Calu3 (cell line): ENCODE results near the gene GPALPP1. TPM values are rescaled to one million over a fixed set of nuclear protein-coding genes. Genes with fewer than 3 reads are reported as not detected.

Source experiments
- BruUV-seq: library from RNA; stranded (reverse); fragments of 400-500 nt; replicated peaks from 2 replicates; lab custom pipeline; 2021; lab: Mats Ljungman, UMichigan
- CTCF ChIA-PET: fragments of 300-600 bp; sonication (Branson Sonifier 250); formaldehyde crosslinking; loops from one replicate; lab custom pipeline; 2022; ENCODE audit warnings: antibody characterized with exemption; lab: Charles Lee
- DNase-seq: peaks from one replicate; pipeline ENCODE4 v3.0.0; 2022
- H3K27ac Mint-ChIP-seq: one replicate; pipeline ENCODE4 v1.8.0; 2022; ENCODE audit warnings: mixed read lengths; ENCODE audit not compliant: unreplicated experiment
- H3K27me3 Mint-ChIP-seq: one replicate; pipeline ENCODE4 v1.8.0; 2022; ENCODE audit warnings: mixed read lengths; ENCODE audit not compliant: unreplicated experiment
- H3K36me3 Mint-ChIP-seq: one replicate; pipeline ENCODE4 v1.8.0; 2022; ENCODE audit warnings: mild to moderate bottlenecking, moderate library complexity, mixed read lengths; ENCODE audit not compliant: insufficient read depth, unreplicated experiment
- H3K4me1 Mint-ChIP-seq: one replicate; pipeline ENCODE4 v1.8.0; 2022; ENCODE audit warnings: mild to moderate bottlenecking, low read depth, mixed read lengths; ENCODE audit not compliant: unreplicated experiment
- H3K4me3 Mint-ChIP-seq: one replicate; pipeline ENCODE4 v1.8.0; 2022; ENCODE audit warnings: mild to moderate bottlenecking, low read depth, moderate library complexity, mixed read lengths; ENCODE audit not compliant: unreplicated experiment
- H3K9me3 Mint-ChIP-seq: one replicate; pipeline ENCODE4 v1.8.0; 2022; ENCODE audit warnings: low read depth, mixed read lengths; ENCODE audit not compliant: unreplicated experiment
- CTCF ChIP-seq: fragments of 200-600 bp; IDR thresholded peaks from one replicate; pipeline ENCODE4 v1.8.0; 2022; ENCODE audit warnings: antibody characterized with exemption; ENCODE audit not compliant: unreplicated experiment
- intact Hi-C: fragments of 100-400 bp; cut with micrococcal nuclease; formaldehyde crosslinking; loops from one replicate; pipeline ENCODE4 v1.10.0; 2022; ENCODE audit not compliant: unreplicated experiment
- total RNA-seq: library from RNA; stranded (reverse); gene quantifications from 2 replicates; pipeline ENCODE4 v1.2.3, GENCODE V29; 2022

Gene GPALPP1
- total RNA-seq, 1 experiment from 2014 or later, result 21.7 TPM

GRCh38 chr13:45021250-45021649, 31.9 kb downstream of the GPALPP1 start:
- CTCF ChIA-PET, result no interaction called here
- H3K4me1 Mint-ChIP-seq, result no peaks in the 10 kb centered on the region

GRCh38 chr13:45024847-45025246, 35.5 kb downstream of the GPALPP1 start:
- no peak for TF ChIP-seq CTCF
- no peak for DNase-seq
- H3K9me3 Mint-ChIP-seq, result no peaks in the 10 kb centered on the region
- no peaks in the 10 kb centered on the region for H3K27me3 Mint-ChIP-seq
- no peaks in the 10 kb centered on the region for H3K4me1 Mint-ChIP-seq
- no peak overlapping the region for H3K27ac Mint-ChIP-seq
- intact Hi-C loops, result no loop called here
- CTCF ChIA-PET, result no interaction called here
- no peaks in the 10 kb centered on the region for H3K36me3 Mint-ChIP-seq
- BruUV-seq, result no TSS peak
- no peak overlapping the region for H3K4me3 Mint-ChIP-seq

More at GRCh38 chr13:45021250-45021649, 31.9 kb downstream of the GPALPP1 start:
- no peak overlapping the region for H3K4me3 Mint-ChIP-seq
- DNase-seq, result no peak
- no peaks in the 10 kb centered on the region for H3K27me3 Mint-ChIP-seq
- no peaks in the 10 kb centered on the region for H3K36me3 Mint-ChIP-seq
- no peak for TF ChIP-seq CTCF
- intact Hi-C loops, result no loop called here
- no peaks in the 10 kb centered on the region for H3K9me3 Mint-ChIP-seq
- H3K27ac Mint-ChIP-seq, result no peak overlapping the region
- BruUV-seq, result no TSS peak

GRCh38 chr13:45034342-45034741, 45.0 kb downstream of the GPALPP1 start:
- H3K27ac Mint-ChIP-seq, result no peak overlapping the region
- intact Hi-C loops, result no loop called here
- no peaks in the 10 kb centered on the region for H3K9me3 Mint-ChIP-seq
- BruUV-seq, result no TSS peak
- no peak overlapping the region for H3K4me3 Mint-ChIP-seq
- CTCF ChIA-PET, result no interaction called here
- DNase-seq, result no peak
- TF ChIP-seq CTCF, result no peak
- H3K4me1 Mint-ChIP-seq, result no peaks in the 10 kb centered on the region
- no peaks in the 10 kb centered on the region for H3K36me3 Mint-ChIP-seq
- H3K27me3 Mint-ChIP-seq, result no peaks in the 10 kb centered on the region

GRCh38 chr13:45036206-45036605, 46.9 kb downstream of the GPALPP1 start:
- intact Hi-C loops, result no loop called here
- TF ChIP-seq CTCF, result no peak
- no TSS peak for BruUV-seq
- H3K4me1 Mint-ChIP-seq, result no peaks in the 10 kb centered on the region
- H3K27me3 Mint-ChIP-seq, result no peaks in the 10 kb centered on the region
- no peak for DNase-seq
- no peaks in the 10 kb centered on the region for H3K9me3 Mint-ChIP-seq
- CTCF ChIA-PET, result no interaction called here
- no peaks in the 10 kb centered on the region for H3K36me3 Mint-ChIP-seq
- H3K4me3 Mint-ChIP-seq, result no peak overlapping the region
- no peak overlapping the region for H3K27ac Mint-ChIP-seq
